A673 (cell line): ENCODE results near the gene KIF26A. TPM values are rescaled to one million over a fixed set of nuclear protein-coding genes. Genes with fewer than 3 reads are reported as not detected.

ENCODE experiments used
- BruUV-seq: library from RNA; stranded (reverse); fragments of 400-500 nt; replicated peaks from 2 replicates; lab custom pipeline; 2021; lab: Mats Ljungman, UMichigan
- CTCF ChIA-PET: fragments of 300-600 bp; sonication (Branson Sonifier 250); formaldehyde crosslinking; loops from one replicate; lab custom pipeline; 2022; ENCODE audit warnings: antibody characterized with exemption; lab: Charles Lee
- POLR2A ChIA-PET: fragments of 300-600 bp; sonication (Branson Sonifier 250); formaldehyde crosslinking; loops from one replicate; lab custom pipeline; 2022; ENCODE audit warnings: antibody characterized with exemption; ENCODE audit not compliant: low non-redundant PET; lab: Charles Lee
- DNase-seq: peaks from one replicate; pipeline ENCODE4 v3.0.0-alpha.2; 2015; ENCODE audit warnings: low spot score
- H3K27ac ChIP-seq: fragments of 200-600 bp; sonication (generic); 2 replicates; pipeline ENCODE4 v1.5.1; 2016; ENCODE audit warnings: mixed run types, low read depth, mild to moderate bottlenecking, mixed read lengths, antibody characterized with exemption, low read length; ENCODE audit not compliant: poor library complexity, severe bottlenecking
- H3K27me3 ChIP-seq: fragments of 200-600 bp; sonication (generic); replicated peaks from 2 replicates; pipeline ENCODE4 v1.6.1; 2017; ENCODE audit warnings: mixed run types, low read depth, mild to moderate bottlenecking, mixed read lengths, antibody characterized with exemption, low read length; ENCODE audit not compliant: insufficient read depth, poor library complexity
- H3K36me3 ChIP-seq: fragments of 200-600 bp; sonication (generic); 2 replicates; pipeline ENCODE4 v1.6.1; 2016; ENCODE audit warnings: mixed run types, mild to moderate bottlenecking, mixed read lengths, antibody characterized with exemption, low read length; ENCODE audit not compliant: insufficient read depth, poor library complexity, severe bottlenecking
- H3K4me1 ChIP-seq: fragments of 200-600 bp; sonication (generic); 2 replicates; pipeline ENCODE4 v1.6.1; 2017; ENCODE audit warnings: mixed run types, mild to moderate bottlenecking, mixed read lengths, antibody characterized with exemption, low read length; ENCODE audit not compliant: insufficient read depth, poor library complexity, severe bottlenecking
- H3K4me3 ChIP-seq: fragments of 200-600 bp; sonication (generic); 2 replicates; pipeline ENCODE4 v1.5.1; 2016; ENCODE audit warnings: low read depth, mixed run types, mild to moderate bottlenecking, mixed read lengths, low read length; ENCODE audit not compliant: poor library complexity, severe bottlenecking
- H3K9me3 ChIP-seq: fragments of 200-600 bp; sonication (generic); 2 replicates; pipeline ENCODE4 v1.6.1; 2016; ENCODE audit warnings: mixed run types, low read depth, mild to moderate bottlenecking, mixed read lengths, antibody characterized with exemption, low read length; ENCODE audit not compliant: poor library complexity, severe bottlenecking
- CTCF ChIP-seq: fragments of 300-800, 200-600 bp; sonication (generic); conservative IDR thresholded peaks from 2 replicates; pipeline ENCODE4 v1.5.1; 2017; ENCODE audit warnings: low read depth, mild to moderate bottlenecking, antibody characterized with exemption, low read length, moderate library complexity, mixed read lengths
- EZH2 ChIP-seq: fragments of 200-600 bp; sonication (generic); IDR thresholded peaks from 2 replicates; pipeline ENCODE4 v1.6.1; 2017; ENCODE audit warnings: borderline replicate concordance, low read depth, mild to moderate bottlenecking, mixed read lengths, antibody characterized with exemption, low read length; ENCODE audit not compliant: poor library complexity, severe bottlenecking
- intact Hi-C: fragments of 100-400 bp; cut with micrococcal nuclease; formaldehyde crosslinking; loops from one replicate; pipeline ENCODE4 v1.10.0; 2022; ENCODE audit not compliant: unreplicated experiment
- total RNA-seq: library from RNA; stranded (reverse); gene quantifications from 2 replicates; pipeline ENCODE4 v1.2.3, GENCODE V29; 2021

The KIF26A gene
- total RNA-seq, 1 experiment from 2014 or later = 11.5 TPM

- CTCF ChIA-PET = no interaction called here
- POLR2A ChIA-PET = no interaction called here
- H3K36me3 ChIP-seq = no peaks in the 10 kb centered on the region
- BruUV-seq = no TSS peak
- H3K27me3 ChIP-seq = no peaks in the 10 kb centered on the region
- no peak overlapping the region for H3K27ac ChIP-seq
- DNase-seq = no peak
- TF ChIP-seq CTCF (no peak), EZH2 (no peak)
- no peak overlapping the region for H3K4me3 ChIP-seq
- peaks cover 7% of the 10 kb centered on the region for H3K4me1 ChIP-seq
- H3K9me3 ChIP-seq = no peaks in the 10 kb centered on the region
- intact Hi-C loops = no loop called here
Measured at GRCh38 chr14:104099096-104100041, 39.0 kb upstream of the KIF26A start.

- Histone ChIP-seq H3K4me3 (no peak overlapping the region), H3K27me3 (no peaks in the 10 kb centered on the region), H3K9me3 (no peaks in the 10 kb centered on the region), H3K4me1 (no peaks in the 10 kb centered on the region), H3K27ac (no peak overlapping the region), H3K36me3 (no peaks in the 10 kb centered on the region)
- ChIA-PET POLR2A (no interaction called here), CTCF (no interaction called here)
- intact Hi-C loops = no loop called here
- TF ChIP-seq CTCF (no peak), EZH2 (no peak)
- DNase-seq = no peak
- no TSS peak for BruUV-seq
Measured at GRCh38 chr14:104100171-104101085, 38.0 kb upstream of the KIF26A start.

DNA sequence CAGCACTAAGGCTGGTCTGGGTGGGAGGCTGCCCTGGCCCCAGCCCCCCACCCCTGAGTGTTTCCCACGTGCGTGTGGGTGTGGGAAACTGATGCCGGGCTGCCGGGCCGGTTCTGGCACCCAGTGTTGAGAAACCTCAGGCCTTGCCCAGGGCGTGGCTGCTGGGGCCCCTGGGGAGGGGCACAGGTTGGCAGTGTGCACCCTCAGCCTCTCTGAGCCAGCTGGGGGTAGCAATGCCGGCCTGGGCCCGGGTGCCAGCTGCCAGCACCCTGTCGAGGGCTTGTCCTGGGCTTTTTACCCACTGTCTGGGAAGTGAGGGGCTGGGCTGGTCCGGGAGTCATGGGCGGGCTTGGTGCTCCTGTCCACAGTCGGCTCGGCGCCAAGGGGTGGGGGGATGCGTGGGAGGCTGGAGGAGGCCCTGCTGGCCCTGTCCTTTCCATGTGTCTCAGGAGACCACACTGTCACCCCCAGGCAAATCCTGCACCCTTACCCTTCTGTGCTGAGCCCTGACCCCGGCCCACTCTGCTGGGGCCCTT, 37.2 kb upstream of the KIF26A start:
- Histone ChIP-seq H3K27ac (no peak overlapping the region), H3K27me3 (no peaks in the 10 kb centered on the region), H3K4me1 (no peaks in the 10 kb centered on the region), H3K4me3 (no peak overlapping the region), H3K36me3 (no peaks in the 10 kb centered on the region), H3K9me3 (no peaks in the 10 kb centered on the region)
- POLR2A ChIA-PET = no interaction called here
- DNase-seq = no peak
- CTCF ChIA-PET = no interaction called here
- intact Hi-C loops = no loop called here
- TF ChIP-seq CTCF = no peak
- TF ChIP-seq EZH2 = no peak
- BruUV-seq = no TSS peak
